GM21576 (cell line): ENCODE data around the gene KIF12.
"Not testable (repeated sequence)": the region's sequence is repeated elsewhere in the genome, so short reads cannot be mapped to it uniquely, and the experiment has no call there.

Experiments
- ATAC-seq: cut with Tn5 transposase; IDR thresholded peaks from one replicate; pipeline ENCODE4 v1.9.1; 2021; ENCODE audit warnings: mild to moderate bottlenecking, moderate library complexity; ENCODE audit not compliant: unreplicated experiment

Gene KIF12

GRCh38 chr9:114049441-114050225 lies 49.5 kb downstream of the KIF12 start:
- ATAC-seq = no peak

GRCh38 chr9:114048533-114049415 lies 50.3 kb downstream of the KIF12 start:
- ATAC-seq = no peak

- no peak for ATAC-seq
These were observed 51.4 kb downstream of the KIF12 start for GRCh38 chr9:114047717-114048116.

- no peak for ATAC-seq
These were observed 52.2 kb downstream of the KIF12 start for GRCh38 chr9:114046875-114047274.

GRCh38 chr9:114046237-114046755 lies 52.8 kb downstream of the KIF12 start:
- no peak for ATAC-seq

GRCh38 chr9:114043660-114044059 lies 55.4 kb downstream of the KIF12 start:
- ATAC-seq = not testable (repeated sequence)
